Progenitor cell of endocrine pancreas (in vitro differentiated cells): ENCODE measurements around the gene MTFP1. TPM values are rescaled to one million over a fixed set of nuclear protein-coding genes. Genes with fewer than 3 reads are reported as not detected.
A peak's percentile ranks its signal among the peaks of the same experiment; 100 is the strongest.

Experiments
- DNase-seq: peaks from one replicate; pipeline ENCODE4 v3.0.0; 2021; ENCODE audit warnings: low spot score; ENCODE audit not compliant: unreplicated experiment
- H3K27ac Mint-ChIP-seq: 2 replicates; pipeline ENCODE4 v1.8.0; 2021; ENCODE audit warnings: mild to moderate bottlenecking, moderate library complexity, mixed read lengths
- H3K27me3 Mint-ChIP-seq: 2 replicates; pipeline ENCODE4 v1.8.0; 2021; ENCODE audit warnings: mixed read lengths
- H3K36me3 Mint-ChIP-seq: 2 replicates; pipeline ENCODE4 v1.8.0; 2022; ENCODE audit warnings: mixed read lengths; ENCODE audit not compliant: insufficient read depth
- H3K4me1 Mint-ChIP-seq: 2 replicates; pipeline ENCODE4 v1.8.0; 2021; ENCODE audit warnings: low read depth, mixed read lengths
- H3K4me3 Mint-ChIP-seq: 2 replicates; pipeline ENCODE4 v1.8.0; 2021; ENCODE audit warnings: low read depth, mild to moderate bottlenecking, moderate library complexity, mixed read lengths
- H3K9me3 Mint-ChIP-seq: 2 replicates; pipeline ENCODE4 v1.8.0; 2021; ENCODE audit warnings: low read depth, mixed read lengths
- long read RNA-seq: library from polyadenylated mRNA; unstranded; transcript quantifications from one replicate; pipeline ENCODE4 v2.0.0, GENCODE V29; 2020
- total RNA-seq: library from RNA; stranded (reverse); gene quantifications from 2 replicates; pipeline ENCODE4 v1.2.1, GENCODE V29; 2021
- TF ChIP-seq, protein P1 (sequence below): fragments of 200-600 bp; sonication (generic); IDR thresholded peaks from one replicate; pipeline ENCODE4 v1.5.0; 2021; ENCODE audit warnings: antibody characterized with exemption, mild to moderate bottlenecking; ENCODE audit not compliant: unreplicated experiment

MTFP1 gene, protein sequence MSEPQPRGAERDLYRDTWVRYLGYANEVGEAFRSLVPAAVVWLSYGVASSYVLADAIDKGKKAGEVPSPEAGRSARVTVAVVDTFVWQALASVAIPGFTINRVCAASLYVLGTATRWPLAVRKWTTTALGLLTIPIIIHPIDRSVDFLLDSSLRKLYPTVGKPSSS
- total RNA-seq: 12.6 and 16.6 TPM in 2 replicates
- long read RNA-seq, transcript MTFP1-201 (4 exons, 1,370 nt): major isoform, 8 of 9 reads
- long read RNA-seq, partial matches to known transcripts: 0 of 9 reads
- long read RNA-seq, other reads (novel, unspliced or antisense): 1 of 9 reads

DNA sequence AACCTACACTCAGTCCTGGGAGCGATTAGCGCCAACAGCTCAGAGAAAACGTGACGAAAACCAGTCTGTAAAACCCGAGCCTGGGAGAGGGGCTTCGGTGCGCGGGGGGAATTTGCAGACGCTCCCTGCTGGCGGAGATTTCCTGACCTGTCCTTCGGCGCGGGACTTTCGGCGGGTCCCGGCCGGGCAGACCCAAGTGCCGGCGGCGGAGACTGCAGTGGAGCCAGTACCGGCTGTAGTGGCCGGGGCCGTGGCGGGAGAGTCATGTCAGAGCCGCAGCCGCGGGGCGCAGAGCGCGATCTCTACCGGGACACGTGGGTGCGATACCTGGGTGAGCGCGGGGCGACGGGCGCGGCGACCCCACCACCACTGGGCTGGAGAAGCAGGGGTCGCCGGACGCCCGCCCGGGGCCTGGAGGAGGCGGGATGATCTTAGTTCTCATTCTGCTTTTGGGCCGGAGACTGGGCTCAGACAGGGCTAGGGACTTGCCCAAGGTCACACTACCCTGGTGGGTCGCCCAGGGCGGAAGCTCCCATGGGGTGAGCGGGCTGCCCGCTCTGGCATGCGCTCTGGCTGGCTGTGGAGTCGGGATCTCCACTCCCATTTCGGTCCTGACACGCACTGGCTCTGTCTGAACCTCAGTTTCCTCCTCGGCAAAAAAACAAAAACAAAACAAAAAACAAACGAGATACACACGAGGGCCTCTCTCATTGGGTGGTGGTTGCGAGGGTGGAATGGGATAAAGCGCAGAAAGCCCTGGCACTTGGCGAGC is at the start of gene MTFP1:
Gene MTFP1 (plus strand): TSS at position 153 of the 772 bp plus-strand sequence. CDS start 112 bp downstream, at position 265.
- H3K4me1 Mint-ChIP-seq: peaks cover 26% of the 10 kb centered on the region
- H3K9me3 Mint-ChIP-seq: no peaks in the 10 kb centered on the region
- H3K36me3 Mint-ChIP-seq: peaks cover 1% of the 10 kb centered on the region
- peak within 1 kb of the TSS; percentile 86 for H3K4me3 Mint-ChIP-seq
- peak; percentile 51 for DNase-seq
- H3K27me3 Mint-ChIP-seq: no peaks in the 10 kb centered on the region
- TF ChIP-seq, protein P1, sequence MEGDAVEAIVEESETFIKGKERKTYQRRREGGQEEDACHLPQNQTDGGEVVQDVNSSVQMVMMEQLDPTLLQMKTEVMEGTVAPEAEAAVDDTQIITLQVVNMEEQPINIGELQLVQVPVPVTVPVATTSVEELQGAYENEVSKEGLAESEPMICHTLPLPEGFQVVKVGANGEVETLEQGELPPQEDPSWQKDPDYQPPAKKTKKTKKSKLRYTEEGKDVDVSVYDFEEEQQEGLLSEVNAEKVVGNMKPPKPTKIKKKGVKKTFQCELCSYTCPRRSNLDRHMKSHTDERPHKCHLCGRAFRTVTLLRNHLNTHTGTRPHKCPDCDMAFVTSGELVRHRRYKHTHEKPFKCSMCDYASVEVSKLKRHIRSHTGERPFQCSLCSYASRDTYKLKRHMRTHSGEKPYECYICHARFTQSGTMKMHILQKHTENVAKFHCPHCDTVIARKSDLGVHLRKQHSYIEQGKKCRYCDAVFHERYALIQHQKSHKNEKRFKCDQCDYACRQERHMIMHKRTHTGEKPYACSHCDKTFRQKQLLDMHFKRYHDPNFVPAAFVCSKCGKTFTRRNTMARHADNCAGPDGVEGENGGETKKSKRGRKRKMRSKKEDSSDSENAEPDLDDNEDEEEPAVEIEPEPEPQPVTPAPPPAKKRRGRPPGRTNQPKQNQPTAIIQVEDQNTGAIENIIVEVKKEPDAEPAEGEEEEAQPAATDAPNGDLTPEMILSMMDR: no peak
- peak within 1 kb of the TSS; percentile 84 for H3K27ac Mint-ChIP-seq

DNA sequence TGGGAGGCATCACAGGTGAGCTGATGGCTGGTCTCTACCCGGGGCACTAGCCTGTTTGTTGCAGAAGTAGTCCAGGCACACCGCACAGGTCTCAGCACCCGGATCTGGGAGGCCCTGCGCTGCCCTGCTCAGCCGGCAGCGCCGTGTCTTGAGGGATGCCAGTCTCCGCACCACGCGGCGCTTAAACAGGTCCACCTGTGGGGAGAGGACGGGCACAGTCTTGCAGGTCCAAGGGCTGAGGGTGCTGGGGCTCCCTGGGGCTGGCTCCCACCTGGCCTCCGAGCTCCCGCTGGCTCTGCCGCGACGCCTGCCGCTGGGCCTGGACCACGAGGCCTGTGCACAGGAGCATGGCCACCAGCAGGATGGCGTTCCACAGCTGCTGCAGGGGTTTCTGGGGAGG is 45.6 kb upstream of the MTFP1 start:
- H3K9me3 Mint-ChIP-seq: no peaks in the 10 kb centered on the region
- TF ChIP-seq, protein P1: no peak
- no peak overlapping the region for H3K27ac Mint-ChIP-seq
- H3K4me1 Mint-ChIP-seq: no peaks in the 10 kb centered on the region
- H3K36me3 Mint-ChIP-seq: peaks cover 7% of the 10 kb centered on the region
- no peaks in the 10 kb centered on the region for H3K27me3 Mint-ChIP-seq
- H3K4me3 Mint-ChIP-seq: no peak overlapping the region
- no peak for DNase-seq

DNA sequence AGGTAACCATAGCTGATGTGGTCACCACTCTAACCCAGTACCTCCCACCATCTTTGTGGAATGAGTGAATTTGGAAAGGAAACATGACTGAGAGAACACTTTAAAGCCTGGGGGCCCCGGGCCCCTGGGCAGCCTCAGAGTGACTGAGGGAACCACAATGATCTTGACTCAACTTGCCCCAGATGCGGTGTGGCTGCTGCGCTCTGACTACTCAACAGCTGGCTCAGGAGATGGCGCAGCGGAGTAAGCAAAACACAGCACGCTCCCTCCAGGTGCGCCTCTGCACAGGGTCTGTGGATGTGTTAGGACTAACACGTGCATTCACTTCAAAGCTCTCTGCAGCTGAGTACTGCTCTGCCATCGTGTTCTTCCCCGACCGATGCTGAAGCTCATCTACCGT is 44.3 kb upstream of the MTFP1 start:
- H3K27ac Mint-ChIP-seq: no peak overlapping the region
- H3K4me3 Mint-ChIP-seq: no peak overlapping the region

DNA sequence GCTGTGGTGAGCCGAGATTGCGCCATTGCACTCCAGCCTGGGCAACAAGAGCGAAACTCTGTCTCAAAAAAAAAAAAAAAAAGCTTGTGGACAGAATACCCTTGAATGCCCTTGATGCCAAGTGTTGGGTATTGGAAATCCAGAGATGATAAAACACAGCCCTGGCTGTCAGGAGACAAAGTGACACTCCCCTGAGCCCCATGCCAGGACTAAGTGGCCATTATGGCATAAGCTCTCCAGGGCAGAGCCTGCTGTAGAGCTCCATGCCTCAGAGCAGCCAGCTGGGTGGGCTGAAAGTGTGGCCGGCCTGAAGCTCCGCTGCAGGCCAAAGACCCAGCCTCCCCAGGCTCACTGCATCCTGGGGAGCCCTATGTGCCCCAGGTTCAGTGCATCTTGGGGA is 43.2 kb upstream of the MTFP1 start:
- DNase-seq: no peak
- no peak overlapping the region for H3K4me3 Mint-ChIP-seq
- H3K27ac Mint-ChIP-seq: no peak overlapping the region
- H3K36me3 Mint-ChIP-seq: peaks cover 7% of the 10 kb centered on the region
- TF ChIP-seq, protein P1: no peak
- H3K4me1 Mint-ChIP-seq: peaks cover 7% of the 10 kb centered on the region
- no peaks in the 10 kb centered on the region for H3K9me3 Mint-ChIP-seq
- no peaks in the 10 kb centered on the region for H3K27me3 Mint-ChIP-seq

More for the DNA sequence above, 44.3 kb upstream of the MTFP1 start:
- Mint-ChIP-seq H3K36me3 (peaks cover 7% of the 10 kb centered on the region), H3K4me1 (peaks cover 1% of the 10 kb centered on the region), H3K27me3 (no peaks in the 10 kb centered on the region), H3K9me3 (no peaks in the 10 kb centered on the region)
- TF ChIP-seq, protein P1: no peak
- DNase-seq: no peak

DNA sequence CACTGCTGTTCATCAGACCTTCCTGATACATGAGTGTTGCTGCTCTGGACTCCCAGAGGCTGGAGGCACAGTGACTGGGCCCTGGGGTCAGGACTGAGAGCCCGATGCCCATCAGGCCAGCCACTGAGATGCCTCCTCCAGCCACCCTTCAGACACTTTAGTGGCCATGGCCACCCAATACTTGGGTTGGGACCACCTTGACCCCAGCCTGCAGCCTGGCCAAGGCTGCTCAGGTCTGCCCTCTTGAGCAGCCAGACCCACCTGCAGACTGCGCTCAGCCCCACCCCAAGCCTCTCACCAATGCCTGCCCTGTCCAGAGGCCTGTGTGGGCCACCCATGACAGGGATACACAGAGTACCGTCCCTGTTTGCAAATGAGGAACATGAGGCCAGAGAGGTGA is 42.5 kb upstream of the MTFP1 start:
- Mint-ChIP-seq H3K36me3 (peaks cover 5% of the 10 kb centered on the region), H3K9me3 (no peaks in the 10 kb centered on the region), H3K27ac (no peak overlapping the region), H3K4me3 (no peak overlapping the region), H3K27me3 (peaks cover 3% of the 10 kb centered on the region), H3K4me1 (peaks cover 10% of the 10 kb centered on the region)
- DNase-seq: no peak
- TF ChIP-seq, protein P1: no peak
